Endothelial cell of umbilical vein (primary cell): ENCODE results near the gene SNX33. TPM values are rescaled to one million over a fixed set of nuclear protein-coding genes. Genes with fewer than 3 reads are reported as not detected.

ENCODE experiments used
- BruUV-seq: library from RNA; stranded (reverse); fragments of 400-500 nt; replicated peaks from 2 replicates; lab custom pipeline; 2021; lab: Mats Ljungman, UMichigan
- CTCF ChIA-PET: fragments of 300-600, 350-600 bp; sonication (Branson Sonifier 250); formaldehyde crosslinking; loops from one replicate; lab custom pipeline; 2021; ENCODE audit warnings: antibody characterized with exemption, inconsistent platforms; lab: Charles Lee
- POLR2A ChIA-PET: fragments of 300-600, 350-600 bp; sonication (Branson Sonifier 250); formaldehyde crosslinking; loops from one replicate; lab custom pipeline; 2021; ENCODE audit warnings: antibody characterized with exemption, inconsistent platforms; lab: Charles Lee
- DNase-seq: peaks from one replicate; pipeline ENCODE4 v3.0.0-alpha.2; 2011; ENCODE audit warnings: low read depth, low spot score
- FAIRE-seq: peaks from 2 replicates; lab custom pipeline; 2011; peaks lifted over from hg19 to GRCh38; lab: Jason Lieb, UNC
- H2AFZ ChIP-seq: 2 replicates; pipeline ENCODE4 v1.6.0; 2012; ENCODE audit warnings: low read depth, low read length, control low read depth, inconsistent platforms
- H3K27ac ChIP-seq: 2 replicates; pipeline ENCODE4 v1.5.1; 2011; ENCODE audit warnings: low read depth, mild to moderate bottlenecking, control low read depth, low read length, moderate library complexity; ENCODE audit not compliant: insufficient read depth
- H3K27me3 ChIP-seq, 2 experiments: 2 replicates each; pipeline versions ENCODE4 v1.6.0 to v1.6.1; 2011; ENCODE audit warnings: low read length in 2 of 2, mixed read lengths in 1 of 2; ENCODE audit not compliant: control insufficient read depth in 2 of 2, insufficient read depth in 2 of 2
- H3K36me3 ChIP-seq, 2 experiments: 2 replicates in 1 of 2; 3 replicates in 1 of 2; pipeline ENCODE4 v1.5.1; 2011; ENCODE audit warnings: low read length in 2 of 2, mild to moderate bottlenecking in 1 of 2, moderate library complexity in 1 of 2; ENCODE audit not compliant: control insufficient read depth in 2 of 2, insufficient read depth in 2 of 2; ENCODE audit errors: extremely low read depth in 1 of 2
- H3K4me1 ChIP-seq: 3 replicates; pipeline ENCODE4 v1.5.1; 2011; ENCODE audit warnings: mild to moderate bottlenecking, low read length; ENCODE audit not compliant: control insufficient read depth, insufficient read depth; ENCODE audit errors: extremely low read depth
- H3K4me2 ChIP-seq: 2 replicates; pipeline ENCODE4 v1.6.1; 2011; ENCODE audit warnings: low read length, control low read depth, mixed read lengths; ENCODE audit not compliant: insufficient read depth
- H3K4me3 ChIP-seq, 3 experiments: fragments of 200-600 bp in 1 of 3; sonication (generic), shearing (Covaris generic) in 1 of 3; replicated peaks in 1 of 3; 2 replicates each; pipeline ENCODE4 v1.5.1; 2011 to 2016; ENCODE audit warnings: control low read depth in 3 of 3, low read length in 3 of 3, mild to moderate bottlenecking in 2 of 3, inconsistent platforms in 1 of 3, low read depth in 1 of 3, moderate library complexity in 1 of 3; ENCODE audit not compliant: insufficient read depth in 1 of 3
- H3K79me2 ChIP-seq: 2 replicates; pipeline ENCODE4 v1.6.0; 2012; ENCODE audit warnings: low read length, inconsistent platforms; ENCODE audit not compliant: control insufficient read depth, insufficient read depth
- H3K9ac ChIP-seq: replicated peaks from 2 replicates; pipeline ENCODE3; 2011; ENCODE audit warnings: low read length, control low read depth; ENCODE audit not compliant: insufficient read depth; ENCODE audit errors: extremely low read depth
- H3K9me1 ChIP-seq: replicated peaks from 3 replicates; pipeline ENCODE4 v1.6.0; 2011; ENCODE audit warnings: mild to moderate bottlenecking, low read length; ENCODE audit not compliant: control insufficient read depth, insufficient read depth; ENCODE audit errors: extremely low read depth
- H3K9me3 ChIP-seq: replicated peaks from 2 replicates; pipeline ENCODE4 v1.5.1; 2012; ENCODE audit warnings: low read length, inconsistent platforms; ENCODE audit not compliant: control insufficient read depth, insufficient read depth
- H4K20me1 ChIP-seq: replicated peaks from 2 replicates; pipeline ENCODE3; 2011; ENCODE audit warnings: mild to moderate bottlenecking, low read length; ENCODE audit not compliant: control insufficient read depth, insufficient read depth; ENCODE audit errors: extremely low read depth
- EZH2 ChIP-seq: IDR thresholded peaks from 2 replicates; pipeline ENCODE4 v1.6.1; 2012; ENCODE audit warnings: borderline replicate concordance, low read depth, mild to moderate bottlenecking, moderate library complexity, low read length, inconsistent platforms; ENCODE audit not compliant: severe bottlenecking
- FOS ChIP-seq: IDR thresholded peaks from 2 replicates; pipeline ENCODE4 v1.6.1; 2011; ENCODE audit warnings: mild to moderate bottlenecking, low read length, moderate library complexity, borderline replicate concordance; ENCODE audit not compliant: insufficient read depth
- GATA2 ChIP-seq: IDR thresholded peaks from 2 replicates; pipeline ENCODE4 v1.7.0; 2011; ENCODE audit warnings: low read depth, mild to moderate bottlenecking, moderate library complexity, mixed read lengths, low read length; ENCODE audit not compliant: insufficient read length, insufficient read depth
- JUN ChIP-seq: IDR thresholded peaks from 2 replicates; pipeline ENCODE4 v1.6.1; 2011; ENCODE audit warnings: borderline replicate concordance, low read depth; ENCODE audit not compliant: insufficient read length, insufficient read depth
- MYC ChIP-seq: IDR thresholded peaks from one replicate; pipeline ENCODE4 v1.6.1; 2011; ENCODE audit warnings: mild to moderate bottlenecking, low read depth, low read length
- POLR2A ChIP-seq: IDR thresholded peaks from 2 replicates; pipeline ENCODE4 v1.6.1; 2012; ENCODE audit warnings: low read depth, mild to moderate bottlenecking, control low read depth, low read length
- POLR2AphosphoS5 ChIP-seq: IDR thresholded peaks from 2 replicates; pipeline ENCODE4 v1.6.1; 2012; ENCODE audit warnings: low read depth, mild to moderate bottlenecking, control low read depth, low read length, moderate library complexity; ENCODE audit not compliant: insufficient read depth
- dilution Hi-C: fragments of 300-500 bp; cut with MboI; formaldehyde crosslinking; loops from one replicate; pipeline ENCODE4 v1.15.0; 2019; ENCODE audit warnings: low sequenced_read_pairs; ENCODE audit not compliant: extremely low pct_ligation_motif_present
- intact Hi-C: fragments of 100-400 bp; cut with micrococcal nuclease; formaldehyde crosslinking; loops from one replicate; pipeline ENCODE4 v1.10.0; 2022
- polyA plus RNA-seq, 4 experiments: library from polyadenylated mRNA; depleted of rRNA in 3 of 4; stranded (reverse) in 3 of 4; unstranded in 1 of 4; fragments of >200 nt; gene quantifications; 2 replicates each; pipeline versions ENCODE4 v1.2.1 to v1.2.3, GENCODE V29; 2011 to 2012; ENCODE audit warnings: missing spikeins in 1 of 4
- total RNA-seq: library from RNA; stranded (reverse); gene quantifications from 2 replicates; pipeline ENCODE4 v1.2.3, GENCODE V29; 2021
- TF ChIP-seq, protein P1 (sequence below): IDR thresholded peaks from 2 replicates; pipeline ENCODE4 v1.6.1; 2011; ENCODE audit not compliant: insufficient read depth, insufficient read length
- TF ChIP-seq, protein P2 (sequence below), 2 donors: IDR thresholded peaks; 1 replicate in 1 of 2; 2 replicates in 1 of 2; pipeline ENCODE4 v1.5.1; 2011; ENCODE audit warnings: low read length in 2 of 2, mild to moderate bottlenecking in 2 of 2, moderate library complexity in 2 of 2, control low read depth in 1 of 2, inconsistent platforms in 1 of 2, low read depth in 1 of 2; ENCODE audit not compliant: insufficient read depth in 1 of 2; ENCODE audit errors: extremely low read depth in 1 of 2

The SNX33 gene
- total and polyA plus RNA-seq, 2 donors (not counting 3 experiments of a cell fraction or from before 2014, with no cell fraction given) = 7.9 to 12.6 TPM

DNA sequence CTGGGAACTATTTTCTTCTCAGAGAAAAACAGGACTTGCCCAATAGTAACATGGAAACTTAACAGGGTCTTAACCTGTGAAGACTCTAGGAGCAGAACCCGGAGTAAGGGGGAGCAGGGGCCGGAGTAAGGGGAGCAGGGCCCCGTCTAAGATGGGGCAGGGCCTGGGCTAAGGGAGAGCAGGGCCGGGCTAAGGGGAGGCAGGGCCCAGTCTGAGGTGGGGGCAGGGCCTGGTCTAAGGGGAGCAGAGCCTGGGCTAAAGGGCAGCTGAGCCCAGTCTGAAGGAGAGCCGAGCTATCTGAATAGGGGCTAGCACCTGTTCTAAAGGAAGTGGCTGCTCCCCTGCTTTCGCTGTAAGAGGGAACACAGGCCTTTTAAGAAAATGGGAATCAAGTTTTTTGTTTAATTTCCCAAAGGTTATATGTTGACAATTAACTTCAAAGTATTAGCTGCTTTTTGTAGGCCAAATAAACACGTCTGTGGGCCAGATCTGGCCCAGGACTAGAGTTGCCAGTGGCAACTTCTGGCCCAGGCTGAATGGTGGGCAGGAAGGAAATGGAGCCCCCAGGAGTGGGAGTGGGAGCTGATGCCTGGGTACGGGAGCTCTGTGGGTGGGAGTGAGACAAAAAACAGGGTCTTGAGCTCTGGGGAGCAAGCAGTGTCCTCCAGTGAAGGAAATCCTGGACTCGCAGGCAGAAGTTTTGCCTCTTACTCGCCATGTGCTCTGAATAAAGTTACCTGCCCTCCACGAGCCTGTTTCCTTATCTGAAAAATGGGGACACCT lies 32.5 kb downstream of the SNX33 start:
- Histone ChIP-seq H3K4me3 (no peak overlapping the region), H3K9me1 (no peaks in the 10 kb centered on the region), H3K79me2 (no peaks in the 10 kb centered on the region), H3K9me3 (no peaks in the 10 kb centered on the region), H3K4me1 (no peaks in the 10 kb centered on the region), H4K20me1 (no peaks in the 10 kb centered on the region), H3K27ac (no peak overlapping the region), H3K9ac (no peak overlapping the region), H3K27me3 (peaks cover 6 to 10% of the 10 kb centered on the region in 2 experiments), H3K36me3 (no peaks in the 10 kb centered on the region), H2AFZ (no peak overlapping the region), H3K4me2 (no peak overlapping the region)
- no TSS peak for BruUV-seq
- POLR2A ChIA-PET = no interaction called here
- intact Hi-C loops = loop anchor here (5.0 kb wide), 2 partner anchors 103 to 653 kb away; partner anchors contain the start of gene PTPN9
- CTCF ChIA-PET = interaction anchor here (1.1 to 8.3 kb wide), 8 partner anchors 12 to 651 kb away, joined by 3 to 65 read pairs (median 6); partner anchors contain the start of genes IMP3 and SNX33
- FAIRE-seq = no peak
- TF ChIP-seq POLR2A (no peak), EZH2 (no peak), POLR2AphosphoS5 (no peak), MYC (no peak), FOS (no peak), JUN (no peak), GATA2 (no peak)
- TF ChIP-seq, protein P1, sequence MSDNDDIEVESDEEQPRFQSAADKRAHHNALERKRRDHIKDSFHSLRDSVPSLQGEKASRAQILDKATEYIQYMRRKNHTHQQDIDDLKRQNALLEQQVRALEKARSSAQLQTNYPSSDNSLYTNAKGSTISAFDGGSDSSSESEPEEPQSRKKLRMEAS = no peak
- TF ChIP-seq, protein P2, sequence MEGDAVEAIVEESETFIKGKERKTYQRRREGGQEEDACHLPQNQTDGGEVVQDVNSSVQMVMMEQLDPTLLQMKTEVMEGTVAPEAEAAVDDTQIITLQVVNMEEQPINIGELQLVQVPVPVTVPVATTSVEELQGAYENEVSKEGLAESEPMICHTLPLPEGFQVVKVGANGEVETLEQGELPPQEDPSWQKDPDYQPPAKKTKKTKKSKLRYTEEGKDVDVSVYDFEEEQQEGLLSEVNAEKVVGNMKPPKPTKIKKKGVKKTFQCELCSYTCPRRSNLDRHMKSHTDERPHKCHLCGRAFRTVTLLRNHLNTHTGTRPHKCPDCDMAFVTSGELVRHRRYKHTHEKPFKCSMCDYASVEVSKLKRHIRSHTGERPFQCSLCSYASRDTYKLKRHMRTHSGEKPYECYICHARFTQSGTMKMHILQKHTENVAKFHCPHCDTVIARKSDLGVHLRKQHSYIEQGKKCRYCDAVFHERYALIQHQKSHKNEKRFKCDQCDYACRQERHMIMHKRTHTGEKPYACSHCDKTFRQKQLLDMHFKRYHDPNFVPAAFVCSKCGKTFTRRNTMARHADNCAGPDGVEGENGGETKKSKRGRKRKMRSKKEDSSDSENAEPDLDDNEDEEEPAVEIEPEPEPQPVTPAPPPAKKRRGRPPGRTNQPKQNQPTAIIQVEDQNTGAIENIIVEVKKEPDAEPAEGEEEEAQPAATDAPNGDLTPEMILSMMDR (IDR thresholded peaks at IDR 0.05; ENCODE audit: extremely low read depth in 1 of 2, insufficient read depth in 1 of 2, low read depth in 1 of 2, low read length in 2 of 2) = no peak
- no peak for DNase-seq
- dilution Hi-C loops = no loop called here
